Transverse colon (tissue), 4 donors: ENCODE results near the gene SP110.

ENCODE experiments used
- EP300 ChIP-seq: sonication (generic); formaldehyde crosslinking; IDR thresholded peaks from one replicate; pipeline ENCODE4 v1.6.1; 2017; ENCODE audit warnings: antibody characterized with exemption, low read depth
- POLR2A ChIP-seq: fragments of 450-650 bp; IDR thresholded peaks from one replicate; pipeline ENCODE4 v1.6.1; 2016; ENCODE audit warnings: antibody characterized with exemption, mild to moderate bottlenecking, moderate library complexity
- POLR2AphosphoS5 ChIP-seq, 3 donors: sonication (generic); formaldehyde crosslinking; IDR thresholded peaks; one replicate each; pipeline ENCODE4 v1.6.1; 2016; ENCODE audit warnings: antibody characterized with exemption in 3 of 3
- TF ChIP-seq, protein P1 (sequence below), 5 experiments: fragments of 200-600 bp in 3 of 5; fragments of 450-650 bp in 2 of 5; sonication (generic) in 3 of 5; IDR thresholded peaks; 1 replicate in 2 of 5; 2 replicates in 3 of 5; pipeline ENCODE4 v1.5.1; 2016 to 2017; ENCODE audit warnings: antibody characterized with exemption in 5 of 5, inconsistent platforms in 3 of 5, mild to moderate bottlenecking in 2 of 5, moderate library complexity in 1 of 5

DNA sequence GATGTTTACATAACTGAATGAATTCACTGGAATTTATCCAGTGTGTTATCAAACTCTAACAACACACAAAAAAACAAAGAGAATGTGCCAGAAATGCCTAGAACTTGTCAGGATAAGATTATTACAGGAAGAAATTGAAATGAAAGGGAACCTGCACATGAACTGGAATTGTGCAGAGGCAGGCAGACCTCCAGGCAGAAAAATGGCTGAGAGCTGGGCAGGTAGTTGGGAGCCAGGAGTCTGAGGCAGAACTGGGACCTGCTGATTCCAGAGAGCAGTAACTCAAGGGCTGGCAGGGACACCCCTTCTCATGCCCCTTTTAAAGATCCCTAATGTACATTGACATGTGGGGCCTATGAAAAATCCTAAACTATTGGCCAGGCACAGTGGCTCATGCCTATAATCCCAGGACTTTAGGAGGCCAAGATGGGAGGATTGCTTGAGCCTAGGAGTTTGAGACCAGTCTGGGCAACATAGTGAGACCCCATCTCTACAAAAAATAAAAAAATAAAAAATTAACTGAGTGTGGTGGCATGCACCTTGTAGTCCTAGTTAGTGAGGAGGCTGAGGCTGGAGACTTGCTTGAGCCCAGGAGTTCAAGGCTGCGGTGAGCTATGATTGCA is 674 bp upstream of the SP110 start:
- TF ChIP-seq POLR2AphosphoS5 (IDR thresholded peaks at IDR 0.05) (no peak), EP300 (no peak), POLR2A (no peak)
- TF ChIP-seq, protein P1, sequence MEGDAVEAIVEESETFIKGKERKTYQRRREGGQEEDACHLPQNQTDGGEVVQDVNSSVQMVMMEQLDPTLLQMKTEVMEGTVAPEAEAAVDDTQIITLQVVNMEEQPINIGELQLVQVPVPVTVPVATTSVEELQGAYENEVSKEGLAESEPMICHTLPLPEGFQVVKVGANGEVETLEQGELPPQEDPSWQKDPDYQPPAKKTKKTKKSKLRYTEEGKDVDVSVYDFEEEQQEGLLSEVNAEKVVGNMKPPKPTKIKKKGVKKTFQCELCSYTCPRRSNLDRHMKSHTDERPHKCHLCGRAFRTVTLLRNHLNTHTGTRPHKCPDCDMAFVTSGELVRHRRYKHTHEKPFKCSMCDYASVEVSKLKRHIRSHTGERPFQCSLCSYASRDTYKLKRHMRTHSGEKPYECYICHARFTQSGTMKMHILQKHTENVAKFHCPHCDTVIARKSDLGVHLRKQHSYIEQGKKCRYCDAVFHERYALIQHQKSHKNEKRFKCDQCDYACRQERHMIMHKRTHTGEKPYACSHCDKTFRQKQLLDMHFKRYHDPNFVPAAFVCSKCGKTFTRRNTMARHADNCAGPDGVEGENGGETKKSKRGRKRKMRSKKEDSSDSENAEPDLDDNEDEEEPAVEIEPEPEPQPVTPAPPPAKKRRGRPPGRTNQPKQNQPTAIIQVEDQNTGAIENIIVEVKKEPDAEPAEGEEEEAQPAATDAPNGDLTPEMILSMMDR (IDR thresholded peaks at IDR 0.05): no peak
